Mesothelial cell of epicardium (in vitro differentiated cells): Measurements from ENCODE around the gene ITM2C. TPM values are rescaled to one million over a fixed set of nuclear protein-coding genes. Genes with fewer than 3 reads are reported as not detected.

ENCODE experiments used
- DNase-seq, 2 experiments: peaks; one replicate each; pipeline ENCODE4 v3.0.0; 2021; ENCODE audit warnings: low spot score in 2 of 2; ENCODE audit not compliant: unreplicated experiment in 2 of 2
- H3K27ac Mint-ChIP-seq: 2 replicates; pipeline ENCODE4 v1.8.0; 2021; ENCODE audit warnings: mixed read lengths
- H3K27me3 Mint-ChIP-seq: 2 replicates; pipeline ENCODE4 v1.8.0; 2021; ENCODE audit warnings: low read depth, mixed read lengths
- H3K36me3 Mint-ChIP-seq: 2 replicates; pipeline ENCODE4 v1.8.0; 2021; ENCODE audit warnings: mixed read lengths
- H3K4me1 Mint-ChIP-seq: 2 replicates; pipeline ENCODE4 v1.8.0; 2021; ENCODE audit warnings: mixed read lengths
- H3K4me3 Mint-ChIP-seq: 2 replicates; pipeline ENCODE4 v1.8.0; 2021; ENCODE audit warnings: mild to moderate bottlenecking, moderate library complexity, mixed read lengths
- H3K9me3 Mint-ChIP-seq: 2 replicates; pipeline ENCODE4 v1.8.0; 2021; ENCODE audit warnings: mixed read lengths
- CTCF ChIP-seq: fragments of 200-600 bp; sonication (generic); IDR thresholded peaks from one replicate; pipeline ENCODE4 v1.5.0; 2021; ENCODE audit warnings: antibody characterized with exemption; ENCODE audit not compliant: unreplicated experiment
- total RNA-seq: library from RNA; stranded (reverse); gene quantifications from 3 replicates; pipeline ENCODE4 v1.2.1, GENCODE V29; 2021

Gene ITM2C
- total RNA-seq, 1 donor from 2014 or later, result 270 TPM

- Mint-ChIP-seq H3K4me3 (no peak overlapping the region), H3K9me3 (no peaks in the 10 kb centered on the region), H3K27me3 (peaks cover 2% of the 10 kb centered on the region), H3K36me3 (no peaks in the 10 kb centered on the region), H3K4me1 (peaks cover 4% of the 10 kb centered on the region), H3K27ac (no peak overlapping the region)
- no peak for DNase-seq
- no peak for TF ChIP-seq CTCF
These were observed 61.4 kb downstream of the ITM2C start for GRCh38 chr2:230925879-230926765.

GRCh38 chr2:230927711-230928341 is 63.1 kb downstream of the ITM2C start:
- H3K4me1 Mint-ChIP-seq, result peaks cover 9% of the 10 kb centered on the region
- H3K4me3 Mint-ChIP-seq, result no peak overlapping the region
- peaks cover 2% of the 10 kb centered on the region for H3K27me3 Mint-ChIP-seq
- H3K27ac Mint-ChIP-seq, result no peak overlapping the region
- no peaks in the 10 kb centered on the region for H3K36me3 Mint-ChIP-seq
- H3K9me3 Mint-ChIP-seq, result no peaks in the 10 kb centered on the region
- no peak for TF ChIP-seq CTCF
- DNase-seq, result no peak

Other genes starting within 250 kb of the ITM2C start
- 39.2 to 43.0 TPM (median 41.7 TPM) in 3 replicates for gene CAB39, start 152.1 kb upstream of the ITM2C start, total RNA-seq
- not detected in 3 replicates for gene GPR55, start 60.3 kb downstream of the ITM2C start, total RNA-seq
- not detected in 3 replicates for gene SPATA3, start 131.2 kb downstream of the ITM2C start, total RNA-seq
- 0.76 to 0.78 TPM (median 0.77 TPM) in 3 replicates for gene C2orf72, start 172.6 kb downstream of the ITM2C start, total RNA-seq
- gene PSMD1, start 191.9 kb downstream of the ITM2C start, total RNA-seq, result 78.9 to 83.6 TPM (median 83.3 TPM) in 3 replicates